Activated CD4-positive, alpha-beta memory T cell treated with anti-CD3 and anti-CD28 coated beads for 36 hours (primary cell): ENCODE data around the gene NPC1. TPM values are rescaled to one million over a fixed set of nuclear protein-coding genes. Genes with fewer than 3 reads are reported as not detected.

ENCODE experiments used
- CTCF ChIA-PET: fragments of 350-600 bp; sonication (Branson Sonifier 250); formaldehyde crosslinking; loops from one replicate; lab custom pipeline; 2021; ENCODE audit warnings: antibody characterized with exemption, inconsistent platforms; lab: Charles Lee
- POLR2A ChIA-PET: fragments of 350-600 bp; sonication (Branson Sonifier 250); formaldehyde crosslinking; loops from one replicate; lab custom pipeline; 2021; ENCODE audit warnings: antibody characterized with exemption; lab: Charles Lee
- DNase-seq: peaks from one replicate; pipeline ENCODE4 v3.0.0-alpha.2; 2020
- H3K27ac Mint-ChIP-seq: one replicate; pipeline ENCODE4 v1.8.0; 2021; ENCODE audit warnings: mixed read lengths
- H3K27me3 Mint-ChIP-seq: one replicate; pipeline ENCODE4 v1.8.0; 2021; ENCODE audit warnings: mixed read lengths
- H3K36me3 Mint-ChIP-seq: one replicate; pipeline ENCODE4 v1.8.0; 2021; ENCODE audit warnings: mixed read lengths
- H3K4me1 Mint-ChIP-seq: one replicate; pipeline ENCODE4 v1.8.0; 2021; ENCODE audit warnings: low read depth, mixed read lengths
- H3K4me3 Mint-ChIP-seq: one replicate; pipeline ENCODE4 v1.8.0; 2021; ENCODE audit warnings: mild to moderate bottlenecking, mixed read lengths
- H3K9me3 Mint-ChIP-seq: one replicate; pipeline ENCODE4 v1.8.0; 2021; ENCODE audit warnings: mixed read lengths
- intact Hi-C: fragments of 100-400 bp; cut with micrococcal nuclease; formaldehyde crosslinking; loops from one replicate; pipeline ENCODE4 v1.15.1; 2023
- total RNA-seq, 2 experiments: library from RNA; stranded (reverse); gene quantifications; one replicate each; pipeline ENCODE4 v1.2.3, GENCODE V29; 2021

The NPC1 gene
- total RNA-seq, 2 experiments from 2014 or later = 39.3 to 39.9 TPM

DNA sequence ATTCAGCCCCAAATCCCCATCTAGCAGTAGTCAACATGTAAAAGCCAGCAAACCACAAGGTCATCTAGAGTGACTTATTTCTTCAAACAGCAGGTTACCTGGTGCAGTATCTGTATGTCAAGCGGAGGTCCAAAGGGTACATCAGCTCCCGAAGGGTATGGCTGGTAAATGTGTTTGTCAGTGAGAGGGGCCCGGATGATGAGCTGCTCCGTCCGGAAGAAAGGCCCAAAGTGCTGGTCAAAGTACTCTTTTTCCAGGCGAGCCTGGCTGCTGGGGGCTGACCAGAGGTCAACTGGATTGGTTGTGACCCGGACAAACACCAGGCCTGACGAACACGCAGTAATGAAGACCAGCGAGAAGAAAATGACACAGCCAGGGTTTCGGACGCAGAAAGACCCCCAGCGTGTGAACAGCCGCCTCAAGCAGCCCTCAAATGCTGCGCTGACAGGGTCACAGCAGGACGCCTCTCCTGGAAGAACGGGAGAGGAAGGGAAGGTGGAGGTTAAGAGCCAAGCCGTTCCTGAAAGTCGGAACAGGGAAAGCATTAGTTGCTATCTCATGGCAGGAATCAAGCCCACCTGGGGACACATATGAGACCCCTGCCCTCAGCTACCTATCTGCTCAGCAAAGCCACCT, 30.0 kb downstream of the NPC1 start:
- ChIA-PET CTCF (interaction anchor here (1.2 kb wide), 1 partner anchor 57 kb away, joined by 3 read pairs; no protein-coding TSS in a partner anchor), POLR2A (no interaction called here)
- H3K9me3 Mint-ChIP-seq = no peaks in the 10 kb centered on the region
- no peaks in the 10 kb centered on the region for H3K4me1 Mint-ChIP-seq
- no peaks in the 10 kb centered on the region for H3K27me3 Mint-ChIP-seq
- DNase-seq = no peak
- no peak overlapping the region for H3K4me3 Mint-ChIP-seq
- peaks cover 62% of the 10 kb centered on the region for H3K36me3 Mint-ChIP-seq
- no peak overlapping the region for H3K27ac Mint-ChIP-seq
- intact Hi-C loops = no loop called here

DNA sequence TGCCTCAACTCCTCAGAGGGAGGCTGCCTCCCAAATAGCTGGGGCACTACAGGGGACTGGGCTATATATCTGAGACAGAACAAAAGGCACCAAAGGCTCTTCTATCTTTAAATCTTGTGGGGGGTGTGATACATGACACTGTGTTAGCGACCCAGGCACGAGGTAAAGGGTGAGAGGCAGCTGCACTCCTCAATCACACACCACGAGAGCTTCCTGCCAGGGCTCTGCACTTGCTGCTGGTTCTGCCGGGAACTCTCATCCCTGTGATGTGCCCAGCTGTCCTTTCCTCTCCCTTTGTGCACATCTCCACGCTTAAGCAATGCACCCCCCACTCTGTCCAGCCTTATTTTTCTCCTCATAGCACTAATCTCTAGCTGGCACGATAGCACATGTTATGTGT, 32.4 kb downstream of the NPC1 start:
- peaks cover 62% of the 10 kb centered on the region for H3K36me3 Mint-ChIP-seq
- no peaks in the 10 kb centered on the region for H3K4me1 Mint-ChIP-seq
- CTCF ChIA-PET = interaction anchor here (0.7 to 3.4 kb wide), 3 partner anchors 37 to 522 kb away, joined by 3 to 9 read pairs (median 7); no protein-coding TSS in a partner anchor

DNA sequence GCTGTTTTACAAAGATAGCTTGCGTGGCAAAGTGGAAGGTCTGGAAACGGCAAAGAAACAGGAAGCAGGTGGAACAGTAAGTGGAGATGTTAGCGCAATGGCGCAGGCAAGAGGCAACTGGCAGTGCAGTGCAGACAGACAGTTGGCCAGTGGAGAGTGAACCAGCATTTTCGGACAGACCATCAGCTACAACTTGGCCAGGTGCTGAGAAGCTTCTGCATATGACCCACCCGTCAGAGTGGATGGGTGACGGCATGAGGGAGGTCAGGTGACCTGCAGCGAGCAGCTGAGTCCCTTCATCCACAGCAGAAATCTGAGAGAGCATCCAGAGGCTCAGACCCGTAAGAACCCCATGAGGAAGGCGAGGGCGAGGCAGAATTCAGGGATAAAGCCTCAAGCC, 33.8 kb downstream of the NPC1 start:
- no peaks in the 10 kb centered on the region for H3K9me3 Mint-ChIP-seq
- H3K4me1 Mint-ChIP-seq = no peaks in the 10 kb centered on the region
- ChIA-PET CTCF (interaction anchor here (0.9 to 3.4 kb wide), 2 partner anchors 37 to 54 kb away, joined by 3 to 9 read pairs; no protein-coding TSS in a partner anchor), POLR2A (no interaction called here)
- no peak for DNase-seq
- H3K36me3 Mint-ChIP-seq = peaks cover 55% of the 10 kb centered on the region
- intact Hi-C loops = no loop called here
- H3K27me3 Mint-ChIP-seq = no peaks in the 10 kb centered on the region
- no peak overlapping the region for H3K4me3 Mint-ChIP-seq
- H3K27ac Mint-ChIP-seq = no peak overlapping the region

More for the DNA sequence above, 32.4 kb downstream of the NPC1 start:
- Mint-ChIP-seq H3K9me3 (no peaks in the 10 kb centered on the region), H3K27ac (no peak overlapping the region), H3K4me3 (no peak overlapping the region), H3K27me3 (no peaks in the 10 kb centered on the region)
- intact Hi-C loops = no loop called here
- POLR2A ChIA-PET = no interaction called here
- DNase-seq = no peak

DNA sequence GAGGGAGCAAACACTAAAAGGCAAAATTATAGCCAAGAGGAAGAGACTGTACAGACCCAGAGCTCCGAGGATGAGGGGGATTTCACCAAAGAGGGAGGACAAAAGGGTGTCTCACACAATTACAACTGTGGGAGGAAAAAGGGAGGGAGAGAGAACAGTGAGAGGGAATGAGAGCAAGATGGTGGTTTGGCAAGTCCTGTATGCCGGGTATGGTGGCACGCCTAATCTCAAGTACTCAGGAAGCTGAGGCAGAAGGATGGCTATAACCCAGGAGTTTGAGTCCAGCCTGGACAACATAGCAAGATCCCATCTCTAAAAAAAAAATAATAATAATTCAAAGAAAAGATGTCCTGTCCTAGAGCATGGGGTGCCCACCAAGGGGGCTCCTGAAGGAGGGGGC, 34.3 kb downstream of the NPC1 start:
- Mint-ChIP-seq H3K36me3 (peaks cover 52% of the 10 kb centered on the region), H3K4me1 (no peaks in the 10 kb centered on the region), H3K27me3 (no peaks in the 10 kb centered on the region), H3K27ac (no peak overlapping the region), H3K9me3 (no peaks in the 10 kb centered on the region), H3K4me3 (no peak overlapping the region)
- no peak for DNase-seq
- intact Hi-C loops = no loop called here
- POLR2A ChIA-PET = interaction anchor here (0.6 kb wide), 1 partner anchor 158 kb away, joined by 3 read pairs; no protein-coding TSS in a partner anchor
- CTCF ChIA-PET = interaction anchor here (3.4 kb wide), 1 partner anchor 36 kb away, joined by 9 read pairs; no protein-coding TSS in a partner anchor

DNA sequence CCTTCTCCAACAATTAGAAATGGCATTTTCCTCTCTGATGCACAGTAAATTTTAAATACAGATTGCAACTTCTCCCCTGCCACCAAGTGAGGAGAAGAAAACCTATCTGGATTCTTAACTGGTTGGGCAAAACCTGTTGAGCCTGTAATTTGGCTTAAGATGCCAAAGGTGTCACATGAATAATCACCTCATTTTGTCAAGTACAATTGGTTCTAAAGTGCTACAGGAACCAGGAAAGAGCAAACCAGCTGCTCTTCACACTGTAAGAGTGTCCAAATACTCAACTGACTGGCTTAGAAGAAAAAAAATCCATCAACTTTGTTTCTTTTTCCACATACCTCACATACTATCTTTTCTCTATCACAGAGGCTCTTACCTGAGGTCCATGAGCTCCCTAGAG, 35.4 kb downstream of the NPC1 start:
- no peak for DNase-seq
- intact Hi-C loops = no loop called here
- Mint-ChIP-seq H3K27ac (no peak overlapping the region), H3K4me1 (peaks cover 3% of the 10 kb centered on the region), H3K36me3 (peaks cover 52% of the 10 kb centered on the region), H3K27me3 (no peaks in the 10 kb centered on the region), H3K4me3 (no peak overlapping the region), H3K9me3 (no peaks in the 10 kb centered on the region)
- ChIA-PET CTCF (interaction anchor here (3.4 kb wide), 1 partner anchor 35 kb away, joined by 9 read pairs; no protein-coding TSS in a partner anchor), POLR2A (no interaction called here)

DNA sequence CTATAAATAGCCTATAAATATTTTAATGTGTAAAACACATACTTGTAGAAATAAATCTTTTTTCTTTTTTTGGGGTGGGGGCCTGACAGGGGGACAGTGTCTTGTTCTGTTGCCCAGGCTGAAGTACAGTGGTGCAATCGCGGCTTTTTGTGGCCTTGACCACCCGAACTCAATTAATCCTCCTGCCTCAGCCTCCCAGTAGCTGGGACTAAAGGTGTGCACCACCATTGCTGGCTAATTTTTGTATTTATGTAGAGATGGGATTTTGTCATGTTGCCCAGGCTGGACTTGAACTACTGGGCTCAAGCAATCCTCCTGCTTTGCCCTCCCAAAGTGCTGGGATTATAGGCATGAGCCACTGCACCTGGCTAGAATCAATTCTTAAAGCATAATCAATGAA, 37.6 kb downstream of the NPC1 start:
- Mint-ChIP-seq H3K36me3 (peaks cover 41% of the 10 kb centered on the region), H3K9me3 (no peaks in the 10 kb centered on the region), H3K4me3 (no peak overlapping the region), H3K4me1 (peaks cover 3% of the 10 kb centered on the region), H3K27me3 (no peaks in the 10 kb centered on the region), H3K27ac (no peak overlapping the region)
- POLR2A ChIA-PET = no interaction called here
- CTCF ChIA-PET = interaction anchor here (0.6 kb wide), 1 partner anchor 449 kb away, joined by 3 read pairs; no protein-coding TSS in a partner anchor
- intact Hi-C loops = no loop called here
- no peak for DNase-seq

DNA sequence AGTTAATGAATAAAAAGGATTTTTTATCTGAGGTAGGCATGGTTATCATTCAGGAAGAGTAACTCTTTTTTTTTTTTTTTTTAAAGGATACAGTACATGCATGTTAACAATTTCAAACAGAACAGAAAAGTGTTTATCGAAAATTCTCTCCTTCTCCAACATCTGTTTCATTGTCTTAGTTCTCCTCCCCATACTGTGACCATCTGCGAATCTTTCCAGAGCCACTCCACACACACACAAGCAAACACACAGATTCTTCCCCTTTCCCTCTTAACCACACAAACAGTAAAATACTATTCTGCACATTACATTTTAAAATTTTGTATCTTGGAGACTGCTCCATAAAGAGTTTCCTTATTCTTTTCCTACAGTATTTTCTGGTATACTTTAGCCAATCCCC, 38.0 kb downstream of the NPC1 start:
- intact Hi-C loops = no loop called here
- ChIA-PET CTCF (no interaction called here), POLR2A (no interaction called here)
- H3K27me3 Mint-ChIP-seq = no peaks in the 10 kb centered on the region
- peaks cover 41% of the 10 kb centered on the region for H3K36me3 Mint-ChIP-seq
- no peak overlapping the region for H3K27ac Mint-ChIP-seq
- no peak overlapping the region for H3K4me3 Mint-ChIP-seq
- H3K9me3 Mint-ChIP-seq = no peaks in the 10 kb centered on the region
- H3K4me1 Mint-ChIP-seq = peaks cover 3% of the 10 kb centered on the region
- no peak for DNase-seq

DNA sequence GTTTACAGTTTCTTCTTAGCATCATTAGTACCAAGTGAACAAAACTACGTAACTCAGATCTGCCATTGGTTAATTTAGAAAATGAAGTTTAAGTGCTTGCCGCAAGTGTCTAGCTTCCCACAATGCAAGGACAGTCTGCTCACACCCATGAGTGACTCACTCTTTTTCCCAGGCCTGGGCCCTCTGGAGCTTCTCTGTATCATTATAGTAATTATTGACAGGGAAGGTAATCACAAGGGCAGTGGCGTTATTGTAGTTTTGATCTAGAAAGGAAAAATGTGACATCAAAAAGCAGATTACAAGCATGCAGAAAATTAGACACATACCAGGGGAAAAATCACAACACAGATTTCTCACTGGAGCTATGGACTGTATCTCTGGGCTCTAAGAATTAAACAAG, 38.5 kb downstream of the NPC1 start:
- CTCF ChIA-PET = interaction anchor here (0.8 kb wide), 1 partner anchor 32 kb away, joined by 4 read pairs; no protein-coding TSS in a partner anchor
- Mint-ChIP-seq H3K4me3 (no peak overlapping the region), H3K9me3 (no peaks in the 10 kb centered on the region), H3K27ac (no peak overlapping the region), H3K36me3 (peaks cover 40% of the 10 kb centered on the region), H3K4me1 (peaks cover 3% of the 10 kb centered on the region), H3K27me3 (no peaks in the 10 kb centered on the region)
- DNase-seq = no peak
- POLR2A ChIA-PET = no interaction called here
- intact Hi-C loops = no loop called here

DNA sequence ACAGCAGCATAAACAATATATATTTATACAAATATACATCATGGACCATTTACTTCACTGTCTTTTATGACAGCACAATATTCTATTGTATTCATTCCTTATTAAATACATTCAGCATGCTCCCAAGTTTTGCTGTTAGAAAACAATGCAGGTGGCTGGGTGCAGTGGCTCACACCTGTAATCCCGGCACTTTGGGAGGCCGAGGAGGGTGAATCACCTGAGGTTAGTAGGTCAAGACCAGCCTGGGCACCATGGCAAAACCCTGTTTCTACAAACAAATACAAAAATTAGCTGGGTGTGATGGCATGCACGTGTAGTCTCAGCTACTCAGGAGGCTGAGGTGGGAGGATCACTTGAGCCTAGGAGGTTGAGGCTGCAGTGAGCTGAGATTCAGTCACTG, 39.0 kb downstream of the NPC1 start:
- Mint-ChIP-seq H3K27me3 (no peaks in the 10 kb centered on the region), H3K36me3 (peaks cover 40% of the 10 kb centered on the region), H3K4me1 (peaks cover 8% of the 10 kb centered on the region), H3K27ac (no peak overlapping the region), H3K4me3 (no peak overlapping the region), H3K9me3 (no peaks in the 10 kb centered on the region)
- POLR2A ChIA-PET = no interaction called here
- no peak for DNase-seq
- intact Hi-C loops = no loop called here
- CTCF ChIA-PET = interaction anchor here (0.8 kb wide), 1 partner anchor 31 kb away, joined by 4 read pairs; no protein-coding TSS in a partner anchor

DNA sequence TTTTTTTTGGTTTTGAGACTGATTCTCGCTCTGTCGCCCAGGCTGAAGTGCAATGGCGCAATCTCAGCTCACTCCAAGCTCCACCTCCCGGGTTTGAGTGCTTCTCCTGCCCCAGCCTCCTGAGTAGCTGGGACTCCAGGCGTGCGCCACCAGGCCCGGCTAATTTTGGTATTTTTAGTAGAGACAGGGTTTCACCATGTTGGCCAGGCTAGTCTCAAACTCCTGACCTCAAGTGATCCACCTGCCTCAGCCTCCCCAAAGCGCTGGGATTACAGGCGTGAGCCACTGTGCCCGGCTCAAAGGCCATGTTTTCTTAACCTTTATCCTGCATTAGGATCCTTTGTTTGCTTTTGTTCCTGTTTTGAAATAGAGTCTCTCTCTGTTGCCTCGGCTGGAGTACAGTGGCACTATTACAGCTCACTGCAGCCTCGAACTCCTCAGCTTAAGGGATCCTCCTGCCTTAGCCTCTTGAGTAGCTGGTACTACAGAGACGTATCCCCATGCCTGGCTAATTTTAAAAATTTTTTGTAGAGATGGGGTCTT, 41.0 kb downstream of the NPC1 start:
- peaks cover 27% of the 10 kb centered on the region for H3K4me1 Mint-ChIP-seq
- no peaks in the 10 kb centered on the region for H3K27me3 Mint-ChIP-seq
- no peak overlapping the region for H3K27ac Mint-ChIP-seq
- intact Hi-C loops = no loop called here
- H3K4me3 Mint-ChIP-seq = no peak overlapping the region
- no peak for DNase-seq
- ChIA-PET POLR2A (no interaction called here), CTCF (interaction anchor here (0.9 to 1.5 kb wide), 2 partner anchors 46 to 47 kb away, joined by 3 to 4 read pairs; no protein-coding TSS in a partner anchor)
- H3K9me3 Mint-ChIP-seq = no peaks in the 10 kb centered on the region
- peaks cover 33% of the 10 kb centered on the region for H3K36me3 Mint-ChIP-seq

DNA sequence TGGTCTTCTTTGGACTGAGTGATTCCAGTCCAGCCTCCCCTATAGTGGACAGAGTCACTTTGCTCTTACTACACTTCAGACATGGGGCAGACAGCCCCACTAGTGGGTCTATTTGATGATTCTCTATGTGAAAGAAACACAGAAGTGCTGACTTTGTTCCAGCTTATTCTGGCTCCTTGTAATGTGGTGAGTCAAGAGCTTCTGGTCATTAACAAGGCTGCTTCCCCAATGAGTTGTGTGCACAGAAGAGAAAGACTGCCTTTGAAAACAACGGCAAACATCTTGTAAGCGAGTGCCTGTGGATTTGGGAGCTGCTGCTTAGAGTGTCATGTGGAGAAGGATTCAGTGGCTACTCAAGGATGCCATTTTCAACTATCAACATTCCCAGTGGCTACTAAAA, 43.8 kb downstream of the NPC1 start:
- no peaks in the 10 kb centered on the region for H3K9me3 Mint-ChIP-seq
- no peak overlapping the region for H3K27ac Mint-ChIP-seq
- POLR2A ChIA-PET = interaction anchor here (0.6 kb wide), 1 partner anchor 58 kb away, joined by 3 read pairs; no protein-coding TSS in a partner anchor
- peaks cover 35% of the 10 kb centered on the region for H3K4me1 Mint-ChIP-seq
- no peaks in the 10 kb centered on the region for H3K27me3 Mint-ChIP-seq
- DNase-seq = no peak
- intact Hi-C loops = no loop called here
- CTCF ChIA-PET = interaction anchor here (0.7 to 1.2 kb wide), 2 partner anchors 26 to 44 kb away, joined by 3 to 4 read pairs; no protein-coding TSS in a partner anchor
- no peak overlapping the region for H3K4me3 Mint-ChIP-seq
- peaks cover 55% of the 10 kb centered on the region for H3K36me3 Mint-ChIP-seq

DNA sequence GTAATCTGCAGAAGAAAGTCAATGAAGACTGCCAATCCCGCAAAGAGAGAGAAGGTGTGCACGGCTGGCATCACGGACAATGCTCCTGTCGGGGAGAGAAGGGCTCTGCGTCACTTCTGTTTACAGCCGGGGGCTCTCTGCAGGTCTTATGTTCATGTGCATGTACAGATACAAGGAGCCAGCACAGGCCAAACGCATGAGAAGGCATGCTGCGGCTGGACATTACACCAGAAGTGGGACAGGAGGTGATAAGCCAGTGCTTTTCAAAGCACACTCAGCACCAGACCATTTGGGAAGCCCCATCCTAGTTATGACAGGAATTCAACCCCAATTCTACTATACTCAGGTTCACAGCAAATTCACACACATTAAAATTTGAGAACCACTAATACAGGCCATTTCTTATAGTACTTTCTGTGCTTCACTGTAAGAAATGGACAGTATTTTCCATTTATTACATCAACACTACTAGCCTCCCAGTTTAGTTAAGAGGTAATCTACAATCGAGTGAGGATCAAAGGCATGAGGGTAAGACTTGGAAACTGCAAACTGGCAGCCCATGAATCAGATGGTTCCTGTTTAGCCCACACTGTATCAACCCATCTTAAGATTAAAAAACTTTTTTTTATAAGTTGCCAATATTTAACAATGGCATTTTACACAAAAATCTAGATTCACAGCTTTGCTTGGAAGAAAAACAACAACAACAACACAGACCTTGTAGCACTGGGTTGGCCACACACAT, 44.8 kb downstream of the NPC1 start:
- H3K4me3 Mint-ChIP-seq = peak overlapping the region; percentile 1
- no peaks in the 10 kb centered on the region for H3K27me3 Mint-ChIP-seq
- POLR2A ChIA-PET = interaction anchor here (1.2 kb wide), 1 partner anchor 12 kb away, joined by 3 read pairs; no protein-coding TSS in a partner anchor
- CTCF ChIA-PET = interaction anchor here (1.0 to 1.4 kb wide), 4 partner anchors 23 to 30 kb away, joined by 3 to 7 read pairs (median 4); no protein-coding TSS in a partner anchor
- intact Hi-C loops = no loop called here
- no peak for DNase-seq
- H3K9me3 Mint-ChIP-seq = no peaks in the 10 kb centered on the region
- peak overlapping the region; percentile 73 for H3K27ac Mint-ChIP-seq
- peaks cover 58% of the 10 kb centered on the region for H3K36me3 Mint-ChIP-seq
- H3K4me1 Mint-ChIP-seq = peaks cover 33% of the 10 kb centered on the region
